Endometrium (tissue), 2 donors: ENCODE measurements around the gene CDC25B.

ENCODE experiments used
- FAIRE-seq: peaks from 2 replicates; lab custom pipeline; 2012; peaks lifted over from hg19 to GRCh38; lab: Jason Lieb, UNC
- donor health status: control.
- donor health status: control.

The CDC25B gene

DNA sequence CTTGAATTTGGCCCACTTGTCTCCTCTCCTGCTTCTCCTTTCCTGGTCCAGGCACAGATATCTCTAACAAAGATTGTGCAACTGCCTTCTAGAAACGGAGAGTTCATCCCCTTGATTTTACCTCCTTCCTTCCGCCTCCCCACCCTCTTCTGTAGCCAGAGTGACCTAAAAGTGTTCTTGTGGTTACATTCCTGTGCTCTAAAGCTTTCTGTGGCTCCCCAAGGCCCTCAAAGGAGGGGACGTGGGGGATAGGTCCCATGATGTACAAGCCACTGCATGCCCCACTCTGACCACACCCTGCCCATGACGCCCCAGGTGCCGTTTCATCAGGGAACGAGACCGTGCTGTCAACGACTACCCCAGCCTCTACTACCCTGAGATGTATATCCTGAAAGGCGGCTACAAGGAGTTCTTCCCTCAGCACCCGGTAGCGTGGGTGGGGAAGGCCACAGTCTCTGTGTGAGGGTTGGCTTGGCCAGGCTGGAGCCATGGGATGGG is 8.2 kb downstream of the CDC25B start:
- no peak for FAIRE-seq

DNA sequence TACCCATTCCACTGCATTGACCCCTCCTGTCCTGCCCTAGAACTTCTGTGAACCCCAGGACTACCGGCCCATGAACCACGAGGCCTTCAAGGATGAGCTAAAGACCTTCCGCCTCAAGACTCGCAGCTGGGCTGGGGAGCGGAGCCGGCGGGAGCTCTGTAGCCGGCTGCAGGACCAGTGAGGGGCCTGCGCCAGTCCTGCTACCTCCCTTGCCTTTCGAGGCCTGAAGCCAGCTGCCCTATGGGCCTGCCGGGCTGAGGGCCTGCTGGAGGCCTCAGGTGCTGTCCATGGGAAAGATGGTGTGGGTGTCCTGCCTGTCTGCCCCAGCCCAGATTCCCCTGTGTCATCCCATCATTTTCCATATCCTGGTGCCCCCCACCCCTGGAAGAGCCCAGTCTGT is 8.7 kb downstream of the CDC25B start:
- no peak for FAIRE-seq

GRCh38 chr20:3808544-3808943 is 12.4 kb downstream of the CDC25B start:
- FAIRE-seq = no peak

DNA sequence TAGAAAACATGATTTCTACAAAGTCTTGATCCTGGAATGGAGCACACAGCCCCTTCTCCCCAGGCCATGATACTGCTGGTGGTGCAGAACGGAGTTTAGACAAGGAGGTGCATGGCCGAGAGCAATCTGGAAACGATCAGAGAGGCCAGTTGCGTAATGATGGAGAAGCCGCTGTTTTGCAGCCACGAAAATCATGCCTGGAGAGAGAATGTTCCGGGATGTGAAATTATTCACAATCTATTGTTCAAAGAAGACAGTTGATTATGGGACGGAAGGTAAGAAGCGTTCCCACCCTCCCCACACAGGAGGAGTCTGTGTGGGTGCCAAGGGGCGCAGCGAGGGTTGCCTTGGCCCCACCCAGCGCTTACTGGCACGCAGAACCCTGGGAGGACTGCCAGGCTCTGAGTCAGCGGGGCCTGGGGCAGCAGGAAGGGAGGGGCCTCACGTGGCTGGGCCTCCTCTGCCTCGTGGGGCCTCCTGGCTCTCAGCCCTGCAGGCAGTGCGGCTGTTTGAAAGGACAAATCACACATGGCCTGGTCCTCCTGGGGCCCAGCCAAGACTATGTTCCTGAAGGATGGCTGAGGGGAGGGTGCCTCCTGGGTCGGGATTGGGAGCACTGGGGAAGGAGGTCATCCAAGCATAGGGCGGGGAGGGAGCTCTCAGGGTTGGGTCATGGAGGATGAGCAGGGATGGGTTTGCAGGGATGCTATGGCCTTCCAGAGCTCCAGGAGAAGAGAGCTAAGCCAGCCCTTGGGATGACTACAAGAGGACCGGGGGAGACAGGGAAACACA is 15.6 kb downstream of the CDC25B start:
- FAIRE-seq = peak; percentile 91

GRCh38 chr20:3812259-3812681 is 16.2 kb downstream of the CDC25B start:
- FAIRE-seq = no peak

DNA sequence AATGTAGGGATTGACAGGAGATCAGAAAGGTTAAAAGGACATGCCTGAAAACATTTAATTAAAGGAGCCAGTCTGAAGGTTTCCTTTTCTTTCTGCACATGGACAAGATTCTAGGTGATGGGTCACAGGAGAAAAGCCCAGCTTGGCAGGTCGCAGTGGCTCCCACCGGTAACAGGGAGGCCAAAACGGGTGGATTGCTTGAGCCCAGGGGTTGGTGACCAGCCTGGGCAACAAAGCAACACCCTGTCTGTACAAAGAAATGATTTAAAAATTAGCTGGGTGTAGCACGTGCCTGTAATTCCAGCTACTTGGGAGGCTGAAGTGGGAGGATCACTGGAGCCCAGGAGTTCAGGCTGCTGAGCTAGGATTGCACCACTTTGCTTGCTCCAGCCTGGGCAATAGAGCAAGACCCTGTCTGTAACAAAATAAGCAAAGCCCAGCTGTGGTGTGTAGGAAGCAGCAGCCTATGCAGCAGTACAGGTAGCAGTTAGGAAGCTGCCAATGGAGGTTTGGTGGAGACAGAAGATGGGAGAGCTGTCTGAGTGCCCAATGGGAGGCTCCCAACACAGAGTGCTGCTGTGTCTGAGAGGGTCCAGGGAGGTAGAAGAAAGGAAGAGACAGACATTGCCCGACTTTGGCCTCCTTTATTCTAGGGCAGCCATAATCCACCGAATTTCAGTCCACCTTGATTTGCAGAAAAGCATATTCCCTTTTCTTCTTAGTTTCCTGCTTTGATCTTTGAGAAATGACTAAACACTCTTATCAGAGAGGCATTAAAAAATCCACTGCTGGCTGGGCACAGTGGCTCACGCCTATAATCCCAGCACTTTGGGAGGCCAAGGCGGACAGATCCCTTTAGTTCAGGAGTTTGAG is 17.1 kb downstream of the CDC25B start:
- no peak for FAIRE-seq

DNA sequence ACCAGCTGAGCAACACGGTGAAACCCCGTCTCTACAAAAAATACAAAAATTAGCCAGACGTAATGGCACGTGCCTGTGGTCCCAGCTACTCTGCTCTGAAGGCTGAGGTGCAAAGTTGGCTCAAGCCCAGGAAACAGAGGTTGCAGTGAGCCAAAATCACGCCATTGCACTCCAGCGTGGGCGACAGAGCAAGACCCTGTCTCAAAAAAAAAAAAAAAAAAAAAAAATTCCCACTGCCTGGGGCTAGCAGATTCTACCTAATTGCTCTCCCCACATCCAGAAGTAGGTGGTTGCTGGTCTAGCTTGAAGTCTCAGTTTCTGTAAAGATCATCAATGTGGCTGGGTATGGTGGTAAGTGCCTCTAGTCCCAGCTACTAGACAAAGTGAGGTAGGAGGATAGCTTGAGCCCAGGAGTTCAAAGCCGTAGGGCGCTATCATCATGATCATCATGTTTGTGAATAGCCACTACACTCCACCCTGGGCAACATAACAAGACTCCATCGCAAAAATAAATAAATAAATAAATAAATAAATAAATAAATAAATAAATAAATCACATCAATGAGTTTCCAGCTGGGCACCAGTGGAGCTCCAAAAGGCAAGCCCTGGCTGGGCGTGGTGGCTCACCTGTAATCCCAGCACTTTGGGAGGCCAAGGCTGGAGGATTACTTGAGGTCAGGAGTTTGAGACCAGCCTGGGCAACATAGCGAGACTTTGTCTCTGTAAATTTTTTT is 17.9 kb downstream of the CDC25B start:
- FAIRE-seq = no peak

GRCh38 chr20:3814928-3815495 is 18.9 kb downstream of the CDC25B start:
- FAIRE-seq = no peak

DNA sequence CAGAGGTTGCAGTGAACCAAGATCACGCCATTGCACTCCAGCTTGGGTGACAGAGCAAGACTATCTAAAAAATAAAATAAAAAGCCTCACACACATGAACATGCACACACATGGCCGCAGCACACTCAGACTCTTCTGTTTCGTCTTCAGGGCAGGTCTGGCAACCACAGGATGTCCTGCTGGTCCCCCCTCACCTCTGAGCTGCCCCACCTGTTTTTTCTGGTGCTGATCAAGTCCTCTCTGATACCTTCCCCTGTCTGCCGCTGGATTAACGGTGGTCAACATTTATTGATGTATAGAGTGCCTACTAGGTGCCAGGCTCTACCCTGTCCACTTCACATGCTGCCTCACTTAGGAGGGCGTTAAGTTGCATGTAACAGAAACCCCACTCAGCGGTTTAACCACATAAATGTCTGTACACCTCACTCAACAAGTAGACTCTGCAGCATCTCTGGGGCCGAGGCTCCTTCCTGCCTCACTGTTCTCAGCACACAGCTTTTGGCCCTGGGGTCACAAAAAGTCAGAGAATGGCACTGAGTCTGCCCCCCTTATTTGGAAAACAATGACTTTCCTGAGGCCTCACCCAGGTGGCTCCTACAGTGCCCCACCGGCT is 19.7 kb downstream of the CDC25B start:
- no peak for FAIRE-seq

DNA sequence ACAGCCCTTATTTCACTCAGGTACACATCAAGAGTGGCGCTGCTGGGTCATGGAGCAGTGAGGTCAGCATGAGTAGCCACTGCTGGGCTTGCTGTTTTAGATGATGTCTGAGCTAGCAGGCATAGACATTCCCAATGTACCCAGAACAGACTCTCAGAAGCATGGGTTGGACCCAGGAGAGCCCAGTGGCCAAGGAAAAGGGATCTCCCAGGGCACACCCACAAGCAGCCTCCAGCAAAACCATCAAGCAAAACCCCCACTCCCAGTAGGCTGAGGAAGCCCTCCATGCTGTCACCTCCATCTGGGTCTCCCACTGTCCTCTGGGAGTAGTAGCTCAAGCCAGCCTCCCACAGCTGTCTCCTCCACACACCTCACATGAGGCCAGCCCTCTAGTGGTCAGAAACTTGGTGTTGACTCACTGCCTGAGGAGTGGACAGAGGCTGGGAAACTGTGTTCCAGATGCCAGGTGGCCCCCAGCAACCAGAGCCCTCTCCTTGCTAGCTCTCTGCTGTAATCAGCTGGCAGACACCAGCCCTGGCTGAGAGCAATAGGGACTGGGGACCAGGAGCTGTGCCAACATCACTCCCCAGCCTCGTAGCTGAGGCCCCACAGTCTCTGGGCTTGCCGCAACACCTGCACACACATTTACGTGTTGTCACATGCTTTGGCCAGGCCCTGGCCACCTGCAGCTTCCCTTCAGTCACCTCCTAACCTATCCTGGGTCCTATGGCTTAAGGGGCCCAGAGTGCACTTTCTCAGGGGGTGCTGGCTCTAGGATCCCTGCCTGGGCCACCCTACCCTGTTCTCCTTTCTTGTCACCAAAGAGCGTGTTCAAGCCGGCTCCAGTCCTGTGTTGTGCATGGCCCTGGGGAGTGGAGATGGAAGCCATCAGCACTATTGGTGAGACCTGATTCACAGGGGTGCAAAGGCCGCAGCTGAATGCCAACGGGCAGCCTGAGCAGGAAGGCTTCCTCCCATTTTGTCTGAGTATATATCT is 22.3 kb downstream of the CDC25B start:
- no peak for FAIRE-seq

- FAIRE-seq = no peak
Observed at GRCh38 chr20:3819411-3820047, 23.4 kb downstream of the CDC25B start.

- FAIRE-seq = no peak
Observed at GRCh38 chr20:3820048-3820900, 24.2 kb downstream of the CDC25B start, which contains the start of gene AP5S1. Gene AP5S1, plus strand, starts transcription at chr20:3820547. Its CDS starts 1,571 bp downstream, at chr20:3822118.

- no peak for FAIRE-seq
Observed at GRCh38 chr20:3820901-3821727, 25.0 kb downstream of the CDC25B start.

GRCh38 chr20:3821996-3822395 is 25.9 kb downstream of the CDC25B start:
- FAIRE-seq = no peak

- FAIRE-seq = no peak
Observed at GRCh38 chr20:3823881-3824280, 27.8 kb downstream of the CDC25B start.

DNA sequence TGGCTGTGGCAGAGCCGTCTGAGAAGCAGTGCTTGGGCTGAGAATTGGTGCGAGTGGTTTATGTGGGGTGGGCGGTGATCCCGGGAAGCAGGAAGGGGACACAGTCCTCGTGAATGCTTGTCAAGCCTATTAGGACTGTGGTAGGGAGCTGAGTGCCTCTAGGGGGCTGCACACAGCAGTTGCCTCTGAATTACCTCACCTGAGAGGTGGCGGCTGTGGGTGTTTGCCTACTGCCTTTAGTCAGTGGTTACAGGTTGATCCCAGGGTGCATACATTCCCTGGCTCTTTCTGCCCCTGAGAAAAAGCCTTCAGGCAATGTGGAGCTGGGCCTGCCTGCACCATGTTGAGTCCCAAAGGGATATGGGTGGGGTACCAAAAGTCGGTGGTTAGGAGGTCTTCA is 29.4 kb downstream of the CDC25B start:
- no peak for FAIRE-seq

- no peak for FAIRE-seq
Observed at GRCh38 chr20:3826420-3826819, 30.3 kb downstream of the CDC25B start.

DNA sequence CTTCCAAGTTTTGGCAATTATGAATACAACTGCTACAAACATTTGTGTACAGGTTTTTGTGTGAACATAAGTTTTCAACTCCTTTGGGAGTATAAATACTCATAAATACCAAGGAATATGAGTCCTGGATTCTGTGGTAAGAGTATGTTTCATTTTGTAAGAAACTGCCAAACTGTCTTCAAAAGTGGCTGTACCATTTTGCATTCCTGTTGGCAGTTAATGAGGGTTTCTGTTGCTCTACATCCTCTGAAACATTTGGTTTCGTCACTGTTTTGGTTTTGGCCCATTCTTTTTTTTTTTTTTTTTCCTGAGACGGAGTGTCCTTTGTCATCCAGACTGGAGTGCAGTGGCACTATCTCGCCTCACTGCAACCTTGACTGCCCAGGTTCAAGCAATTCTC is 32.7 kb downstream of the CDC25B start:
- no peak for FAIRE-seq
